ENCODE measurements around the gene PDCD2L. TPM values are rescaled to one million over a fixed set of nuclear protein-coding genes. Genes with fewer than 3 reads are reported as not detected.

PDCD2L gene
- total and polyA plus RNA-seq, 10 of the 15 experiments (the other 5 are each of a cell fraction or from before 2014, with no cell fraction given) = 7.2 to 41.3 (median 26.9) TPM

DNA sequence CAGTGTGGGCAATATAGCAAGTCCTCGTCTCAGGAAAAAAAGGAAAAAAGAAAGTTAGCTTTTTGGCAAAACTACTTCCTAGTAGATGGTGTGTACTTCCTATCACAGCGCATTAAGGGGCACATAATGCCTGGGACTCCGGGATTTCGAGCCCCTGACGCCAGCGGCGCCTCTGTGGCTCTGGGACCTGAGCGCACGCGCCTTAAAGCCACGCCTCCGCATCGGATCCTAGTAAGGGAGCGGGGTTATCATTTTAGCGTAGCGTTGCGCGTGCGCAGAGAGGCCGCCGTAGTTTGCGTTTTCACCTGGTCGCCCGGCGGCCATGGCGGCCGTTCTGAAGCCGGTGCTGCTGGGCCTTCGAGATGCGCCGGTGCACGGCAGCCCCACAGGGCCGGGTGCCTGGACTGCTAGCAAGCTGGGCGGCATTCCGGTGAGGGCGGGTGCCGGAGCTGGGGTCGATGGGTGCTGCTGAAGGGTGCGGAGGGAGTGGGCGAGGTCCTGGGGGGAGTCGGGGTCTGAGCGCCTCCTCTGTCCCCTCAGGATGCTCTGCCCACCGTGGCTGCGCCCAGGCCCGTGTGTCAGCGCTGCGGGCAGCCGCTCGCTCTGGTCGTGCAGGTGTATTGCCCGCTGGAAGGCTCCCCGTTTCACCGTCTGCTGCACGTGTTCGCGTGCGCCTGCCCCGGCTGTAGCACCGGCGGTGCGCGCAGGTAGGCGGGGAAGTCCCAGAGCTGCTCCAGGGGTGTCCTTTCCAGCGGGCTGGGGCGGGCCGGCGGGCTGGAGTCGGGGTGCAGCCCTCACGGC, at the start of gene PDCD2L (continued):
- TF ChIP-seq USF2 (IDR thresholded peaks at IDR 0.05; ENCODE audit: borderline replicate concordance, low read depth, low read length) (no peak), PML (IDR thresholded peaks at IDR 0.05; ENCODE audit: low read length) (peak; percentile 66; the same call in 1 of the 2 replicates), STAT1 (conservative IDR thresholded peaks at IDR 0.05) (no peak), ESRRA (IDR thresholded peaks at IDR 0.05; ENCODE audit: low read length) (no peak), POU2F2 (IDR thresholded peaks at IDR 0.05; ENCODE audit: borderline replicate concordance, low read depth, low read length) (0 out of 3 replicates have a peak, but pooled peaks have one; percentile 15), HDGF (IDR thresholded peaks at IDR 0.05) (0 out of 2 replicates have a peak, but pooled peaks have one; percentile 40), ELK1 (IDR thresholded peaks at IDR 0.05; ENCODE audit: low read depth, low read length) (no peak; the same call in 1 of the 2 replicates), EGR1 (IDR thresholded peaks at IDR 0.05; ENCODE audit: borderline replicate concordance in 1 of 2, low read depth in 2 of 2, low read length in 2 of 2) (peak in 1 of 2 experiments; percentile 85; a peak in 2 of 3 replicates), CBFB (IDR thresholded peaks at IDR 0.05; ENCODE audit: low read depth) (no peak), SMAD1 (IDR thresholded peaks at IDR 0.05; ENCODE audit: low read depth, partially characterized antibody) (no peak), EZH2 (IDR thresholded peaks at IDR 0.05; ENCODE audit: borderline replicate concordance, control insufficient read depth, low read depth, low read length) (no peak), SREBF1 (IDR thresholded peaks at IDR 0.05; ENCODE audit: low read length) (no peak), BHLHE40 (IDR thresholded peaks at IDR 0.05; ENCODE audit: borderline replicate concordance in 1 of 2, low read depth in 2 of 2, low read length in 1 of 2) (peak; percentile 71 to 93), JUND (IDR thresholded peaks at IDR 0.05; ENCODE audit: low read depth, low read length) (no peak)
